Ishikawa (cell line): Measurements from ENCODE around the gene REEP5.

Experiments
- NFIC ChIP-seq: IDR thresholded peaks from 2 replicates; pipeline ENCODE4 v1.6.1; 2012
- TAF1 ChIP-seq: IDR thresholded peaks from 2 replicates; pipeline ENCODE4 v1.6.1; 2012; ENCODE audit warnings: low read depth, mild to moderate bottlenecking

DNA sequence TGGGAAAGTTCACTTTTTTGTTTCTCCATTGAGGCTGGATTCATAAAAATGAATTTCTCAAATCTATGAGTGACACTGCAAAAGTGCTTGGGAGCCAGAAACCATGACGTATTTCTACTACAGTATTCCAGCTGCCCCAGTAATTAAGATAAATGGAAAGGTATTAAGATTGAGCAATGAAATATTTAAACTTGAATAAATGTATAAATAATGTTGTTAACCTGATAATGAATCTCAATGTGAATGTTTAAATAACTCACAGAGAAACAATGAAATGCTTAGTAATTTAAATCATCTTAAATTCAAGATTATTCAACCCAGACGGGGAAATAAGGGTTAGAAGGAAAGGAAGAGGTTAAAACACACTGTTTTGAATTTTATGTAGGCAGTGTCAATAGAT, 72.1 kb downstream of the REEP5 start:
- TF ChIP-seq TAF1 (no peak), NFIC (no peak)
